Endodermal cell (in vitro differentiated cells): ENCODE measurements around the gene MAML1. TPM values are rescaled to one million over a fixed set of nuclear protein-coding genes. Genes with fewer than 3 reads are reported as not detected.

Experiments
- DNase-seq: peaks from one replicate; pipeline ENCODE4 v3.0.0-alpha.2; 2017
- H3K27ac ChIP-seq: 2 replicates; pipeline ENCODE4 v1.5.1; 2013; ENCODE audit warnings: mild to moderate bottlenecking, low read depth, low read length, moderate library complexity
- H3K27me3 ChIP-seq: 2 replicates; pipeline ENCODE4 v1.6.1; 2013; ENCODE audit warnings: mild to moderate bottlenecking, low read length, moderate library complexity; ENCODE audit not compliant: insufficient read depth, control insufficient read depth, poor library complexity, severe bottlenecking
- H3K36me3 ChIP-seq: 2 replicates; pipeline ENCODE4 v1.7.0; 2013; ENCODE audit warnings: mild to moderate bottlenecking, low read length, moderate library complexity; ENCODE audit not compliant: control insufficient read depth, insufficient read depth
- H3K4me1 ChIP-seq: one replicate; pipeline ENCODE4 v1.7.0; 2013; ENCODE audit warnings: low read length; ENCODE audit not compliant: control insufficient read depth, insufficient read depth
- H3K4me3 ChIP-seq: 2 replicates; pipeline ENCODE4 v1.5.1; 2013; ENCODE audit warnings: mild to moderate bottlenecking, low read length, moderate library complexity
- H3K9ac ChIP-seq: 2 replicates; pipeline ENCODE4 v1.6.1; 2013; ENCODE audit warnings: mild to moderate bottlenecking, low read length, moderate library complexity; ENCODE audit not compliant: poor library complexity, severe bottlenecking; ENCODE audit errors: extremely low read depth
- H3K9me3 ChIP-seq: 2 replicates; pipeline ENCODE4 v1.6.1; 2013; ENCODE audit warnings: mild to moderate bottlenecking, low read length, moderate library complexity; ENCODE audit not compliant: control insufficient read depth
- H3K27ac Mint-ChIP-seq: 2 replicates; pipeline ENCODE4 v1.8.0; 2020; ENCODE audit warnings: mixed read lengths
- H3K27me3 Mint-ChIP-seq: 2 replicates; pipeline ENCODE4 v1.8.0; 2021; ENCODE audit warnings: mild to moderate bottlenecking, mixed read lengths; ENCODE audit not compliant: insufficient read depth
- H3K36me3 Mint-ChIP-seq: 2 replicates; pipeline ENCODE4 v1.8.0; 2020; ENCODE audit warnings: low read depth, mixed read lengths
- H3K4me1 Mint-ChIP-seq: 2 replicates; pipeline ENCODE4 v1.8.0; 2020; ENCODE audit warnings: mixed read lengths
- H3K4me3 Mint-ChIP-seq: 2 replicates; pipeline ENCODE4 v1.8.0; 2020; ENCODE audit warnings: mild to moderate bottlenecking, moderate library complexity, mixed read lengths
- H3K9me3 Mint-ChIP-seq: 2 replicates; pipeline ENCODE4 v1.8.0; 2020; ENCODE audit warnings: mild to moderate bottlenecking, mixed read lengths
- CTCF ChIP-seq: fragments of 200-600 bp; sonication (generic); conservative IDR thresholded peaks from 2 replicates; pipeline ENCODE4 v1.5.0; 2021; ENCODE audit warnings: antibody characterized with exemption, mild to moderate bottlenecking
- WGBS, 2 experiments: methylation state at CpG; one replicate each; pipeline versions ENCODE4 v1.1.5 to v1.1.7; 2013; ENCODE audit warnings: missing lambda C conversion rate in 2 of 2, mixed read lengths in 1 of 2; ENCODE audit not compliant: insufficient coverage in 1 of 2, insufficient read length in 1 of 2; 5-methylcytosine and 5-hydroxymethylcytosine counted together
- total RNA-seq, 2 donors: library from RNA; stranded (reverse); fragmentation: NEBNext Ultra II Directional in 1 of 2; extraction: Animal tissue kit (Norgen Biotek cat#: 25700) in 1 of 2; gene quantifications; 2 replicates in 1 of 2; 3 replicates in 1 of 2; pipeline ENCODE4 v1.2.1, GENCODE V29; 2021

The MAML1 gene
- total RNA-seq, 2 donors from 2014 or later = 38.9 to 41.4 TPM

DNA sequence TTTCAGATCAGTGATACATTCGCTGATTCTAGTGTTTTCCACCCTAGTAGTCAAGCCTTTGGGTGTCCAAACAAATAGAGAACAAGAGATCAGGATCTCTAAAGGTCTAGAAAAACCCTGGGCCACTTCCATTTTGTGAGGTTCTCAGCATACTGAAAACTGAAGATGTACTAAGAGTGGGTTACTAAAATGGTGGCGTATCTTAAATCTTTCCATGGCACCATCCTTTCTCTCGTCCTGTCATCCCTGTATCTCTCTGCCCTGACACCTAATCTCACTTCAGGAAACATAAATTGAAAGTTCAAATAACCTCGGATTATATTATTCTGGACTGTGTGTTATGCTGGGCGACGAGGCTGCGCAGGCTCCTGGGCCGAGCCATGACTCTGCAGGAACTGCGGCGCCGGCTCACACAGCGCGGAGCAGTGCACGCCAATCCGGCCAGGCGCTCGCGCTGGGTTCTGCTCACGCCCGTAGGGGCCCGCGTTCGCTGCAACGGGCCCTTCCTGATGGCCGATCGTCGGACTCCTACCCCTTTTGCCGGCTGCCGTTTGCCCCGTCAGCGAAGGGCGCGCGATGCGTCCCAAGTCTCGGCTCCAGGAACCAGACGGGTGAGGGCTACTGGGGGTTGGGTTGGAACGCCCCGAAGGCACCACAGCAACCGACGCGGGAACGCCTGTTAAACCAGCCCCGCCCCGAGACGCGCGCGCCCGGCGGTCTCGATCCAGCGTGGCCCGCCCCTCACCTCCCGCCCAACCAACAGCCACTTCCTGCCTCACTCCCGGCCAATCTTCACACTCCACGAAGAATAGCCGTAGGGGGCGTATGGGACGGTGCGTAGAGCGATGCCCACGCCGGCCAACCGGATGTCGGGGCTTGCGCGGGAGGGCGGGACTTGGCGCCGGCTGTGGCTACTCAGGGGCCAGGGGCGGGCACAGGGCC is 34.4 kb upstream of the MAML1 start:
- peaks cover 1% of the 10 kb centered on the region for H3K27me3 Mint-ChIP-seq
- H3K4me3 Mint-ChIP-seq = peak overlapping the region; percentile 97
- peak; percentile 100 for DNase-seq
- 3 to 5% methylated on average over 37 to 72 of the region's 72 CpGs for WGBS, 2 experiments
- H3K4me1 Mint-ChIP-seq = peaks cover 4% of the 10 kb centered on the region
- TF ChIP-seq CTCF = no peak
- peaks cover 29% of the 10 kb centered on the region for H3K36me3 ChIP-seq
- H3K27me3 ChIP-seq = no peaks in the 10 kb centered on the region
- peak overlapping the region; percentile 99 for H3K4me3 ChIP-seq
- H3K27ac ChIP-seq = peak overlapping the region; percentile 97
- peak overlapping the region; percentile 98 for H3K9ac ChIP-seq
- H3K9me3 ChIP-seq = no peaks in the 10 kb centered on the region
- H3K27ac Mint-ChIP-seq = peak overlapping the region; percentile 100
- H3K4me1 ChIP-seq = no peaks in the 10 kb centered on the region
- peaks cover 26% of the 10 kb centered on the region for H3K36me3 Mint-ChIP-seq
- H3K9me3 Mint-ChIP-seq = no peaks in the 10 kb centered on the region

- Mint-ChIP-seq H3K36me3 (peaks cover 34% of the 10 kb centered on the region), H3K27me3 (peaks cover 1% of the 10 kb centered on the region), H3K27ac (peak within 1 kb of the TSS; percentile 100), H3K4me3 (peak within 1 kb of the TSS; percentile 97), H3K9me3 (no peaks in the 10 kb centered on the region), H3K4me1 (peaks cover 10% of the 10 kb centered on the region)
- H3K9me3 ChIP-seq = no peaks in the 10 kb centered on the region
- no peak for TF ChIP-seq CTCF
- H3K4me1 ChIP-seq = no peaks in the 10 kb centered on the region
- H3K27ac ChIP-seq = peak within 1 kb of the TSS; percentile 97
- H3K4me3 ChIP-seq = peak within 1 kb of the TSS; percentile 99
- DNase-seq = no peak
- H3K36me3 ChIP-seq = peaks cover 37% of the 10 kb centered on the region
- WGBS, 2 experiments = 0% methylated on average over 17 to 58 of the region's 58 CpGs
- H3K9ac ChIP-seq = peak within 1 kb of the TSS; percentile 98
- no peaks in the 10 kb centered on the region for H3K27me3 ChIP-seq
Measured at GRCh38 chr5:179698935-179699615, 33.5 kb upstream of the MAML1 start, which contains the start of gene CANX. Gene CANX, plus strand, starts transcription at chr5:179698967. Its CDS starts 6,715 bp downstream, at chr5:179705682.

GRCh38 chr5:179699616-179700237 is 32.9 kb upstream of the MAML1 start:
- peak overlapping the region; percentile 98 for H3K27ac Mint-ChIP-seq
- H3K4me3 ChIP-seq = peak overlapping the region; percentile 99
- H3K4me1 ChIP-seq = no peaks in the 10 kb centered on the region
- H3K27me3 Mint-ChIP-seq = peaks cover 1% of the 10 kb centered on the region
- H3K9ac ChIP-seq = peak overlapping the region; percentile 98
- peak overlapping the region; percentile 97 for H3K4me3 Mint-ChIP-seq
- H3K36me3 ChIP-seq = peaks cover 40% of the 10 kb centered on the region
- TF ChIP-seq CTCF = no peak
- H3K4me1 Mint-ChIP-seq = peaks cover 10% of the 10 kb centered on the region
- no peaks in the 10 kb centered on the region for H3K9me3 ChIP-seq
- H3K9me3 Mint-ChIP-seq = no peaks in the 10 kb centered on the region
- 10 to 12% methylated on average over 16 to 19 of the region's 19 CpGs for WGBS, 2 experiments
- H3K27me3 ChIP-seq = no peaks in the 10 kb centered on the region
- peaks cover 34% of the 10 kb centered on the region for H3K36me3 Mint-ChIP-seq
- H3K27ac ChIP-seq = peak overlapping the region; percentile 95
- DNase-seq = no peak
